Ovary (tissue), 3 donors: ENCODE measurements around the gene ANGPTL4.
A peak's percentile ranks its signal among the peaks of the same experiment; 100 is the strongest.

ENCODE experiments used
- CTCF ChIP-seq, 3 donors: fragments of 450-650 bp in 2 of 3; fragments of 200-600 bp in 1 of 3; IDR thresholded peaks; one replicate each; pipeline versions ENCODE4 v1.5.1 to v1.8.0; 2016 to 2022; ENCODE audit warnings: antibody characterized with exemption in 3 of 3, mild to moderate bottlenecking in 1 of 3
- EP300 ChIP-seq: sonication (generic); formaldehyde crosslinking; IDR thresholded peaks from one replicate; pipeline ENCODE4 v1.6.1; 2017; ENCODE audit warnings: antibody characterized with exemption
- POLR2A ChIP-seq: fragments of 450-650 bp; IDR thresholded peaks from one replicate; pipeline ENCODE4 v1.6.1; 2017; ENCODE audit warnings: antibody characterized with exemption, mild to moderate bottlenecking, moderate library complexity
- donor health status: DM: no; HTN: no; CAD: no.

DNA sequence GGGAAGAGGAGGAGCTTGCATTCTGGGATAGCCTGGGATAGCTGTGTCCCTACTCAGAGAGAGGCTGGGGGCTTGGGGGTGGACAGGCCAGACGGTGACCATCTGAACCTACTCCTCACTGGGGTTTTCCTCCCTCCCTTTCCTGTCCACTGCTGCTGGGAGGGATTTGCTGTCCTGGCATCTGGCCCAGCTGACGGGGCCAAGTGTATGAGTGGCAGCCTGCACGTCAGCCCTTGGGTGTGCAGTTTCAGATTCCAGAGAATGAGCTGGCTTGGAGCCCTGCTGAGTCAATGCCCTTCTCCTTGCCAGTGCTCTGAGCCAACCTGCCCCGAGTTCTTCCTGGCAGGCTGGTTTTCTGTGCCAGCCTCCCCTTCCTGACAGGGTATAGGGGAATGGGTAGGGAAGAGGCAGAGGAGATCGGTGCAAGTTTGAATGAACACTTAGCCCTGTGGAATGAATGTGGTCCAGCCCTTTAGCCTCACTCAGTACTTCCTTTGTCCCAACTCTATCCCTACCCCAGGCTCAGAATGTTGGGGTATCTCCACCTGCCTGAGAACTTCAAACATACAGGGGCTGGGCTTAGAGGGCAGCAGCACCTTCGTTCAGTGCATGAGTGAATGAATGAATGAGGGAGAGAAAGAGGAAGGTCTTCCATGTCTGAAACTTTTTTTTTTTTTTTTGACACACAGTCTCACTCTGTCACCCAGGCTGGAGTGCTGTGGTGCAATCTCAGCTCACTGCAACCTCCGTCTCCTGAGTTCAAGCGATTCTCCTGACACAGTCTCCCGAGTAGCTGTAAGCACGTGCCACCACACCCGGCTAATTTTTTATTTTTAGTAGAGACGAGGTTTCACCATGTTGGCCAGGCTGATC is 1.8 kb upstream of the ANGPTL4 start:
- peak; percentile 76 for TF ChIP-seq EP300
- no peak for TF ChIP-seq CTCF (IDR thresholded peaks at IDR 0.05)
- no peak for TF ChIP-seq POLR2A
